Endometrial microvascular endothelial cells (primary cell): ENCODE results near the gene TSPO2. TPM values are rescaled to one million over a fixed set of nuclear protein-coding genes. Genes with fewer than 3 reads are reported as not detected.

Source experiments
- total RNA-seq: library from RNA; depleted of rRNA; stranded (reverse); fragments of >200 nt; gene quantifications from one replicate; pipeline ENCODE4 v1.2.3, GENCODE V29; 2015; ENCODE audit errors: inconsistent ontology term

The TSPO2 gene
- total RNA-seq, 1 donor from 2014 or later = not detected

Other genes starting within 250 kb of the TSPO2 start
- not detected for gene UNC5CL, start 3.2 kb upstream of the TSPO2 start, total RNA-seq
- gene APOBEC2, start 10.7 kb downstream of the TSPO2 start, total RNA-seq = not detected
- gene OARD1, start 29.9 kb downstream of the TSPO2 start, total RNA-seq = 8.1 TPM
- 18.7 TPM for gene NFYA, start 30.5 kb downstream of the TSPO2 start, total RNA-seq
- not detected for gene TREML1, start 111.9 kb downstream of the TSPO2 start, total RNA-seq
- gene TREM2, start 120.6 kb downstream of the TSPO2 start, total RNA-seq = not detected
- not detected for gene TREML2, start 158.7 kb downstream of the TSPO2 start, total RNA-seq
- gene TREML4, start 185.9 kb downstream of the TSPO2 start, total RNA-seq = not detected
- gene TREM1, start 244.2 kb downstream of the TSPO2 start, total RNA-seq = not detected